ENCODE results near the gene DNAI2. TPM values are rescaled to one million over a fixed set of nuclear protein-coding genes. Genes with fewer than 3 reads are reported as not detected.
A peak's percentile ranks its signal among the peaks of the same experiment; 100 is the strongest.

Gene DNAI2
- total and polyA plus RNA-seq, 9 of the 15 experiments (the other 6 are each of a cell fraction or from before 2014, with no cell fraction given), result not detected

- TF ChIP-seq ZNF740 (CRISPR knock-in tag; IDR thresholded peaks at IDR 0.05), result no peak
- TF ChIP-seq ZNF740 (tag; IDR thresholded peaks at IDR 0.05), result no peak
- TF ChIP-seq, protein P1, sequence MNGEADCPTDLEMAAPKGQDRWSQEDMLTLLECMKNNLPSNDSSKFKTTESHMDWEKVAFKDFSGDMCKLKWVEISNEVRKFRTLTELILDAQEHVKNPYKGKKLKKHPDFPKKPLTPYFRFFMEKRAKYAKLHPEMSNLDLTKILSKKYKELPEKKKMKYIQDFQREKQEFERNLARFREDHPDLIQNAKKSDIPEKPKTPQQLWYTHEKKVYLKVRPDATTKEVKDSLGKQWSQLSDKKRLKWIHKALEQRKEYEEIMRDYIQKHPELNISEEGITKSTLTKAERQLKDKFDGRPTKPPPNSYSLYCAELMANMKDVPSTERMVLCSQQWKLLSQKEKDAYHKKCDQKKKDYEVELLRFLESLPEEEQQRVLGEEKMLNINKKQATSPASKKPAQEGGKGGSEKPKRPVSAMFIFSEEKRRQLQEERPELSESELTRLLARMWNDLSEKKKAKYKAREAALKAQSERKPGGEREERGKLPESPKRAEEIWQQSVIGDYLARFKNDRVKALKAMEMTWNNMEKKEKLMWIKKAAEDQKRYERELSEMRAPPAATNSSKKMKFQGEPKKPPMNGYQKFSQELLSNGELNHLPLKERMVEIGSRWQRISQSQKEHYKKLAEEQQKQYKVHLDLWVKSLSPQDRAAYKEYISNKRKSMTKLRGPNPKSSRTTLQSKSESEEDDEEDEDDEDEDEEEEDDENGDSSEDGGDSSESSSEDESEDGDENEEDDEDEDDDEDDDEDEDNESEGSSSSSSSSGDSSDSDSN (IDR thresholded peaks at IDR 0.05; ENCODE audit: borderline replicate concordance in 1 of 2, low read depth in 2 of 2, low read length in 2 of 2), result peak in 1 of 2 experiments; percentile 88; a peak in 2 of 4 replicates
- TF ChIP-seq ZNF41 (CRISPR knock-in tag; conservative IDR thresholded peaks at IDR 0.05), result no peak
- TF ChIP-seq COPS2 (conservative IDR thresholded peaks at IDR 0.05), result no peak
- peak in 1 of 2 experiments; percentile 93; a peak in 2 of 3 replicates for TF ChIP-seq CBX3 (IDR thresholded peaks at IDR 0.05; ENCODE audit: borderline replicate concordance in 1 of 2, low read length in 2 of 2)
- TF ChIP-seq, protein P2, sequence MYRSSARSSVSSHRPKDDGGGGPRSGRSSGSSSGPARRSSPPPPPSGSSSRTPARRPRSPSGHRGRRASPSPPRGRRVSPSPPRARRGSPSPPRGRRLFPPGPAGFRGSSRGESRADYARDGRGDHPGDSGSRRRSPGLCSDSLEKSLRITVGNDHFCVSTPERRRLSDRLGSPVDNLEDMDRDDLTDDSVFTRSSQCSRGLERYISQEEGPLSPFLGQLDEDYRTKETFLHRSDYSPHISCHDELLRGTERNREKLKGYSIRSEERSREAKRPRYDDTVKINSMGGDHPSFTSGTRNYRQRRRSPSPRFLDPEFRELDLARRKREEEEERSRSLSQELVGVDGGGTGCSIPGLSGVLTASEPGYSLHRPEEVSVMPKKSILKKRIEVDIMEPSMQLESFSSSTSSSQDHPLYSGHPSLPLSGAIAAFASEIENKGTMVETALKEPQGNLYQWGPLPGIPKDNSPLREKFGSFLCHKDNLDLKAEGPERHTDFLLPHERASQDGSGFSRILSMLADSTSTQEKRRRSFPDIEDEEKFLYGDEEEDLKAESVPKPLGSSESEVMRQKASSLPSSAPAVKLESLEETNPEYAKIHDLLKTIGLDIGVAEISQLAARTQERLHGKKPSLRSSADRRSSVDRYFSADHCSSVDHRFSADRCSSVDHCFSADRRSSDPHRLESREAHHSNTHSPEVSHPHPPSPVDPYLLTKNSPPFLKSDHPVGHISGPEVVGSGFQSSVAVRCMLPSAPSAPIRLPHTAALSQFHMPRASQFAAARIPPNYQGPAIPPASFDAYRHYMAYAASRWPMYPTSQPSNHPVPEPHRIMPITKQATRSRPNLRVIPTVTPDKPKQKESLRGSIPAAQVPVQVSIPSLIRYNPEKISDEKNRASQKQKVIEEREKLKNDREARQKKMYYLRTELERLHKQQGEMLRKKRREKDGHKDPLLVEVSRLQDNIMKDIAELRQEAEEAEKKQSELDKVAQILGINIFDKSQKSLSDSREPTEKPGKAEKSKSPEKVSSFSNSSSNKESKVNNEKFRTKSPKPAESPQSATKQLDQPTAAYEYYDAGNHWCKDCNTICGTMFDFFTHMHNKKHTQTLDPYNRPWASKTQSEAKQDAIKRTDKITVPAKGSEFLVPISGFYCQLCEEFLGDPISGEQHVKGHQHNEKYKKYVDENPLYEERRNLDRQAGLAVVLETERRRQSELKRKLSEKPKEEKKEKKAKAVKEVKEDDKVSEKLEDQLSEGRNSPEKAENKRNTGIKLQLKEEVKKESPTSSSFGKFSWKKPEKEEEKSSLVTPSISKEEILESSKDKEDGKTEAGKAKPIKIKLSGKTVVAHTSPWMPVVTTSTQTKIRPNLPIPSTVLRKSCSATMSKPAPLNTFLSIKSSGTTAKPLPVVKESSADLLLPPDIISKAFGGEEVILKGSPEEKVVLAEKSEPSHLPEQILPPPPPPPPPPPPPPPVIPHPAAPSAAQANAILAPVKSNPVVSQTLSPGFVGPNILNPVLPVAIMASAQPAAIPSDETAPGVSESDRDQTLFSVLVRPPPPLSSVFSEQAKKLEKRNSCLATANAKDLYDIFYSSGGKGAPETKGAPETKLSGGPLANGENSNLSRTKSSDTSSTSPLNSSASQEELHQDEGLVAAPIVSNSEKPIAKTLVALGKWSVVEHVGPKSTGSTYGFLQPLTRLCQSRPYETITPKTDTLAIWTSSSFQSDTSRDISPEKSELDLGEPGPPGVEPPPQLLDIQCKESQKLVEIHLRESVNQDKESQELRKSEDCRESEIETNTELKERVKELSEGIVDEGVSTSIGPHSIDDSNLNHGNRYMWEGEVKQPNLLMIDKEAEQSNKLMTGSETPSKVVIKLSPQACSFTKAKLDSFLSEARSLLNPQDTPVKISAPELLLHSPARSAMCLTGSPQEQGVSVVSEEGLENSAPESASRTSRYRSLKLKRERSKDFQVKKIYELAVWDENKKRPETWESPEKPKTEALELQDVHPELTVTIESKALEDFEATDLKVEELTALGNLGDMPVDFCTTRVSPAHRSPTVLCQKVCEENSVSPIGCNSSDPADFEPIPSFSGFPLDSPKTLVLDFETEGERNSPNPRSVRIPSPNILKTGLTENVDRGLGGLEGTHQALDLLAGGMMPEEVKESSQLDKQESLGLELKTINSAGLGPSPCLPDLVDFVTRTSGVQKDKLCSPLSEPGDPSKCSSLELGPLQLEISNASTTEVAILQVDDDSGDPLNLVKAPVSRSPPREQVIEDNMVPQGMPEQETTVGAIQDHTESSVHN (IDR thresholded peaks at IDR 0.05; ENCODE audit: borderline replicate concordance in 1 of 2, low read depth in 1 of 2), result 0 out of 4 replicates have a peak, but pooled peaks of 1 of the 2 experiments have one; percentile 28
- TF ChIP-seq CSDE1 (IDR thresholded peaks at IDR 0.05), result no peak
- no peak for TF ChIP-seq PRPF4 (IDR thresholded peaks at IDR 0.05; ENCODE audit: insufficient read depth, low read depth, low read length, poor library complexity, severe bottlenecking)
- no peak for TF ChIP-seq SMAD1 (IDR thresholded peaks at IDR 0.05; ENCODE audit: low read depth, low read length, partially characterized antibody)
- TF ChIP-seq, protein P3, sequence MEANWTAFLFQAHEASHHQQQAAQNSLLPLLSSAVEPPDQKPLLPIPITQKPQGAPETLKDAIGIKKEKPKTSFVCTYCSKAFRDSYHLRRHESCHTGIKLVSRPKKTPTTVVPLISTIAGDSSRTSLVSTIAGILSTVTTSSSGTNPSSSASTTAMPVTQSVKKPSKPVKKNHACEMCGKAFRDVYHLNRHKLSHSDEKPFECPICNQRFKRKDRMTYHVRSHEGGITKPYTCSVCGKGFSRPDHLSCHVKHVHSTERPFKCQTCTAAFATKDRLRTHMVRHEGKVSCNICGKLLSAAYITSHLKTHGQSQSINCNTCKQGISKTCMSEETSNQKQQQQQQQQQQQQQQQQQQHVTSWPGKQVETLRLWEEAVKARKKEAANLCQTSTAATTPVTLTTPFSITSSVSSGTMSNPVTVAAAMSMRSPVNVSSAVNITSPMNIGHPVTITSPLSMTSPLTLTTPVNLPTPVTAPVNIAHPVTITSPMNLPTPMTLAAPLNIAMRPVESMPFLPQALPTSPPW (CRISPR knock-in tag; IDR thresholded peaks at IDR 0.05), result no peak; the same call in 1 of the 2 replicates
- peak; percentile 82 for TF ChIP-seq KLF16 (IDR thresholded peaks at IDR 0.05)
- TF ChIP-seq DLX4 (CRISPR knock-in tag; IDR thresholded peaks at IDR 0.05), result no peak
- TF ChIP-seq MIER1 (IDR thresholded peaks at IDR 0.05; ENCODE audit: low read depth), result no peak
Measured at GRCh38 chr17:74296548-74296936, 22.5 kb downstream of the DNAI2 start (continued).

Measured in K562 (cell line).